NCI-H748 (cell line): ENCODE data around the gene RABL6.
A peak's percentile ranks its signal among the peaks of the same experiment; 100 is the strongest.
"Not testable (repeated sequence)": the region's sequence is repeated elsewhere in the genome, so short reads cannot be mapped to it uniquely, and the experiment has no call there.

ENCODE experiments used
- DNase-seq: peaks from one replicate; lab custom pipeline; 2025; ENCODE audit not compliant: unreplicated experiment; lab: John Stamatoyannopoulos, UW

The RABL6 gene

GRCh38 chr9:136807281-136808074, at the start of gene RABL6:
Gene RABL6 (plus strand): TSS chr9:136807948. CDS start chr9:136808197, 249 bp downstream.
- DNase-seq: peak; percentile 84

GRCh38 chr9:136759001-136759400, 48.7 kb upstream of the RABL6 start:
- no peak for DNase-seq

- no peak for DNase-seq
Observed at GRCh38 chr9:136759436-136760325, 48.1 kb upstream of the RABL6 start.

- DNase-seq: no peak
Observed at GRCh38 chr9:136760424-136760823, 47.3 kb upstream of the RABL6 start.

- DNase-seq: peak; percentile 61
Observed at GRCh38 chr9:136760834-136761544, 46.8 kb upstream of the RABL6 start.

- no peak for DNase-seq
Observed at GRCh38 chr9:136761545-136761981, 46.2 kb upstream of the RABL6 start.

GRCh38 chr9:136762221-136762691, 45.5 kb upstream of the RABL6 start:
- DNase-seq: no peak

- DNase-seq: peak; percentile 27
Observed at GRCh38 chr9:136762915-136763648, 44.7 kb upstream of the RABL6 start.

GRCh38 chr9:136763649-136764035, 44.1 kb upstream of the RABL6 start:
- DNase-seq: no peak

GRCh38 chr9:136764301-136764891, 43.4 kb upstream of the RABL6 start, which contains the start of gene LCN15:
Gene LCN15 (minus strand): TSS chr9:136764518. CDS start chr9:136764488, 30 bp downstream.
- no peak for DNase-seq

- DNase-seq: no peak
Observed at GRCh38 chr9:136765041-136765440, 42.7 kb upstream of the RABL6 start.

GRCh38 chr9:136765745-136766409, 41.9 kb upstream of the RABL6 start:
- DNase-seq: not testable (repeated sequence)

GRCh38 chr9:136766410-136767120, 41.2 kb upstream of the RABL6 start:
- DNase-seq: peak; percentile 77

- peak; percentile 43 for DNase-seq
Observed at GRCh38 chr9:136769710-136770191, 38.0 kb upstream of the RABL6 start.

- no peak for DNase-seq
Observed at GRCh38 chr9:136771907-136772415, 35.8 kb upstream of the RABL6 start.

- no peak for DNase-seq
Observed at GRCh38 chr9:136773386-136774044, 34.2 kb upstream of the RABL6 start.

- no peak for DNase-seq
Observed at GRCh38 chr9:136774416-136775045, 33.2 kb upstream of the RABL6 start.
